Breast epithelium (tissue), 3 donors: ENCODE data around the gene RAB6D.
"Not testable (repeated sequence)": the region's sequence is repeated elsewhere in the genome, so short reads cannot be mapped to it uniquely, and the experiment has no call there.

Experiments
- CTCF ChIP-seq, 3 donors: fragments of 450-650 bp; IDR thresholded peaks; one replicate each; pipeline ENCODE4 v1.5.1; 2016 to 2017; ENCODE audit warnings: antibody characterized with exemption in 3 of 3, mild to moderate bottlenecking in 3 of 3, moderate library complexity in 3 of 3
- POLR2A ChIP-seq: fragments of 450-650 bp; IDR thresholded peaks from one replicate; pipeline ENCODE4 v1.6.1; 2016; ENCODE audit warnings: antibody characterized with exemption, mild to moderate bottlenecking, moderate library complexity

- not testable (repeated sequence) for TF ChIP-seq CTCF (IDR thresholded peaks at IDR 0.05); POLR2A
These were observed 53.0 kb downstream of the RAB6D start for GRCh38 chr2:131311001-131311400.
